Sigmoid colon (tissue), 4 donors: Measurements from ENCODE around the gene VWA2.

Source experiments
- CTCF ChIP-seq, 4 experiments: fragments of 450-650 bp in 3 of 4; fragments of 200-600 bp in 1 of 4; IDR thresholded peaks; one replicate each; pipeline ENCODE4 v1.5.1; 2016 to 2019; ENCODE audit warnings: antibody characterized with exemption in 4 of 4, mild to moderate bottlenecking in 3 of 4, moderate library complexity in 2 of 4
- EP300 ChIP-seq, 4 donors: sonication (generic); formaldehyde crosslinking; IDR thresholded peaks; one replicate each; pipeline ENCODE4 v1.6.1; 2017; ENCODE audit warnings: antibody characterized with exemption in 4 of 4
- POLR2A ChIP-seq, 2 donors: fragments of 450-650 bp; IDR thresholded peaks; one replicate each; pipeline ENCODE4 v1.6.1; 2016; ENCODE audit warnings: antibody characterized with exemption in 2 of 2, mild to moderate bottlenecking in 2 of 2, moderate library complexity in 2 of 2
- POLR2AphosphoS5 ChIP-seq, 4 donors: sonication (generic); formaldehyde crosslinking; IDR thresholded peaks; one replicate each; pipeline ENCODE4 v1.6.1; 2017; ENCODE audit warnings: antibody characterized with exemption in 4 of 4

DNA sequence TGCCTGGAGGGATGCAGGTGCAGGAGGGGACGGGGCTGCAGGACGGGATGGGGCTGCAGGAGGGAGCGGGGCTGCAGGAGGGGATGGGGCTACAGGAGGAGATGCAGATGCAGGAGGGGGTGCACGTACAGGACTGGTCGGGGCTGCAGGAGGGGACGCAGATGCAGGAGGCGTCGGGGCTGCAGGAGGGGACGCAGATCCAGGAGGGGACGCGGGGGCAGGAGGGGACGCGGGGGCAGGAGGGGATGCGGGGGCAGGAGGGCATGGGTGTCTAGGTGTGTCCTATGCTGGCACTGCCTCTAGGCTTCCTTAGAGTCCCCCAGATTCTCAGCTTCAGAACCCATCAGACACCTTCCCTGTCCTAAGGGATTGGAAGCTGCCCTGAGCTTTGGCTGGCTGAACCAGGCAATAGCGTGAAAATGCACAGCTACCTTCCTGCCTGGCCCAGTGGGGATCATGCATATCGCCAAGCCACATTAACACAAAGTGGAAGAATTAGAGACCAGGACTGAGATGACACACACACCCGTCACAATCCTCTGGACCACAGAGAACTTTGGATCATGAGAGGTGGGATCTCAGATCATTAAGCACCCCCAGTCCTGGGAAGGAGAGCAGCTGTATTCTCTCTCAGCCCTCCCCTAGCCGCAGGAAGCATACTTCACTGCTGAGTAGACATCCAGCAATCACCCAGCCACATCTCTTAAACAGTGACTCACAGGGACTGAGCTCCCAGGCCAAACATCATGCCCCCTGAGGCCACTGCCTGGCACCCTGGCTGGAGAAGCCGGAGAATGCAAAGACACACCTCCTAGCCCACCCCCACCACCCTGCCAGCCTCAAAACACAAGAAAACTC lies 67.3 kb downstream of the VWA2 start:
- TF ChIP-seq CTCF (IDR thresholded peaks at IDR 0.05) (no peak), POLR2A (IDR thresholded peaks at IDR 0.05) (no peak), POLR2AphosphoS5 (IDR thresholded peaks at IDR 0.05) (no peak), EP300 (IDR thresholded peaks at IDR 0.05) (no peak)
